ENCODE measurements around the gene C14orf39.

The C14orf39 gene

GRCh38 chr14:60506985-60507829 is 21.3 kb upstream of the C14orf39 start:
- TF ChIP-seq CTCF (IDR thresholded peaks at IDR 0.05; ENCODE audit: borderline replicate concordance, insufficient read depth, low read depth, low read length), result no peak
- no peak overlapping the region for H3K4me3 ChIP-seq (ENCODE audit: low read depth, low read length)

GRCh38 chr14:60506462-60506984 is 20.7 kb upstream of the C14orf39 start:
- H3K4me3 ChIP-seq (ENCODE audit: low read depth, low read length), result no peak overlapping the region

GRCh38 chr14:60506010-60506409 is 20.1 kb upstream of the C14orf39 start:
- H3K4me3 ChIP-seq (ENCODE audit: low read depth, low read length), result no peak overlapping the region
- no peak for TF ChIP-seq CTCF (IDR thresholded peaks at IDR 0.05; ENCODE audit: borderline replicate concordance, insufficient read depth, low read depth, low read length)

More at GRCh38 chr14:60506462-60506984, 20.7 kb upstream of the C14orf39 start:
- TF ChIP-seq CTCF (IDR thresholded peaks at IDR 0.05; ENCODE audit: borderline replicate concordance, insufficient read depth, low read depth, low read length), result no peak

- H3K4me3 ChIP-seq (ENCODE audit: low read depth, low read length), result no peak overlapping the region
- no peak for TF ChIP-seq CTCF (IDR thresholded peaks at IDR 0.05; ENCODE audit: borderline replicate concordance, insufficient read depth, low read depth, low read length)
These were observed 19.6 kb upstream of the C14orf39 start for GRCh38 chr14:60505448-60505847.

- no peak overlapping the region for H3K4me3 ChIP-seq (ENCODE audit: low read depth, low read length)
- TF ChIP-seq CTCF (IDR thresholded peaks at IDR 0.05; ENCODE audit: borderline replicate concordance, insufficient read depth, low read depth, low read length), result no peak
These were observed 16.7 kb upstream of the C14orf39 start for GRCh38 chr14:60502541-60502940.

- TF ChIP-seq CTCF (IDR thresholded peaks at IDR 0.05; ENCODE audit: borderline replicate concordance, insufficient read depth, low read depth, low read length), result no peak
- no peak overlapping the region for H3K4me3 ChIP-seq (ENCODE audit: low read depth, low read length)
These were observed 10.1 kb upstream of the C14orf39 start for GRCh38 chr14:60495946-60496345.

- no peak overlapping the region for H3K4me3 ChIP-seq (ENCODE audit: low read depth, low read length)
- no peak for TF ChIP-seq CTCF (IDR thresholded peaks at IDR 0.05; ENCODE audit: borderline replicate concordance, insufficient read depth, low read depth, low read length)
These were observed 4.4 kb upstream of the C14orf39 start for GRCh38 chr14:60490270-60490669.
